HL-60 (cell line): ENCODE measurements around the gene CCDC92.

Source experiments
- GABPA ChIP-seq: IDR thresholded peaks from 2 replicates; pipeline ENCODE4 v1.6.1; 2012; ENCODE audit warnings: low read depth
- POLR2AphosphoS5 ChIP-seq: IDR thresholded peaks from 2 replicates; pipeline ENCODE4 v1.6.1; 2012; ENCODE audit warnings: low read depth
- TF ChIP-seq, protein P1 (sequence below): IDR thresholded peaks from one replicate; pipeline ENCODE4 v1.5.1; 2011; ENCODE audit warnings: low read length, control low read depth, inconsistent platforms; ENCODE audit not compliant: insufficient read depth
- TF ChIP-seq, protein P2 (sequence below): IDR thresholded peaks from 2 replicates; pipeline ENCODE4 v1.6.1; 2012; ENCODE audit warnings: low read depth; ENCODE audit not compliant: insufficient replicate concordance

DNA sequence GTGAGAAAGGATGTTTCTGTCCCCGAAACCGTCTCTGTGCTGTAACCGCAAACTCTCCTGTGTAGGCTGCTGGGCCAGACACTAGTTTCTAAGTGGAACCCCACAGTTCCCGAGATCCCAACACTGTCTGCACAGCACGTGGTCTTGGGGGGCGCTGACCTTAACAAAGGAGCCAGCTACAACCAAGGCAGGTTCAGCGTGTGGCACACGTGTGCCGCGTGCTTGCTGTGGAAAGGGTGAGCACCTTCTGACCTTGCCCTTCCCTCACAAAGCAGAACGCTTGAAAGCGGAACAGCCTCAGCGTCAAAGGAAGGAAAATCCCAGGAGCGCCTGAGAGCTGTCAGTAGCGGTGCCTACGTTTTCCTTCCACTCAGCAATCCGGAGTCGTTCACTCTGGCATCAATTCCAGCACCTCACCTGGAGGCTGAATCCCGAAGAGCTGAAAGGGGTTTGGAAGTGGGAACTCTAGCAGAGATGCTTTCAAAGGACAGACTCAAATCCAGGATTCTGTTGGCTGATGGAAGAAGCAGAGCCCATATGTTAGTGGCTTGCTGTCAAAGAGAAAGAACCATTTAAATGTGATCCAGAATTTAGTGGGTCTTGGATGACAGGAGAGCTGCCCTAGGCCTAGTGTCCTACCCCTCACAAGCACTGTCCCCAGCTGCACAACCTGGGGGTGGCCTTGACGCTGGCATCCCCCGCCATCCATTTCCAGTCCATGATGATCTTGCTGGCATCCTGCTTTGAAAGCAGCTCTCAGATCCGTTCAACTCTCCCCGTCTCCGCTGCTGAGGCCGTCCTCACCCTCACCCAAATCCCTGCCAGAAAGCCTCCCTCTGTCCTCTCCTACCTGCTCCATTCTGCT, 27.1 kb downstream of the CCDC92 start:
- TF ChIP-seq, protein P1, sequence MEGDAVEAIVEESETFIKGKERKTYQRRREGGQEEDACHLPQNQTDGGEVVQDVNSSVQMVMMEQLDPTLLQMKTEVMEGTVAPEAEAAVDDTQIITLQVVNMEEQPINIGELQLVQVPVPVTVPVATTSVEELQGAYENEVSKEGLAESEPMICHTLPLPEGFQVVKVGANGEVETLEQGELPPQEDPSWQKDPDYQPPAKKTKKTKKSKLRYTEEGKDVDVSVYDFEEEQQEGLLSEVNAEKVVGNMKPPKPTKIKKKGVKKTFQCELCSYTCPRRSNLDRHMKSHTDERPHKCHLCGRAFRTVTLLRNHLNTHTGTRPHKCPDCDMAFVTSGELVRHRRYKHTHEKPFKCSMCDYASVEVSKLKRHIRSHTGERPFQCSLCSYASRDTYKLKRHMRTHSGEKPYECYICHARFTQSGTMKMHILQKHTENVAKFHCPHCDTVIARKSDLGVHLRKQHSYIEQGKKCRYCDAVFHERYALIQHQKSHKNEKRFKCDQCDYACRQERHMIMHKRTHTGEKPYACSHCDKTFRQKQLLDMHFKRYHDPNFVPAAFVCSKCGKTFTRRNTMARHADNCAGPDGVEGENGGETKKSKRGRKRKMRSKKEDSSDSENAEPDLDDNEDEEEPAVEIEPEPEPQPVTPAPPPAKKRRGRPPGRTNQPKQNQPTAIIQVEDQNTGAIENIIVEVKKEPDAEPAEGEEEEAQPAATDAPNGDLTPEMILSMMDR: no peak
- TF ChIP-seq GABPA (no peak), POLR2AphosphoS5 (no peak)
- TF ChIP-seq, protein P2, sequence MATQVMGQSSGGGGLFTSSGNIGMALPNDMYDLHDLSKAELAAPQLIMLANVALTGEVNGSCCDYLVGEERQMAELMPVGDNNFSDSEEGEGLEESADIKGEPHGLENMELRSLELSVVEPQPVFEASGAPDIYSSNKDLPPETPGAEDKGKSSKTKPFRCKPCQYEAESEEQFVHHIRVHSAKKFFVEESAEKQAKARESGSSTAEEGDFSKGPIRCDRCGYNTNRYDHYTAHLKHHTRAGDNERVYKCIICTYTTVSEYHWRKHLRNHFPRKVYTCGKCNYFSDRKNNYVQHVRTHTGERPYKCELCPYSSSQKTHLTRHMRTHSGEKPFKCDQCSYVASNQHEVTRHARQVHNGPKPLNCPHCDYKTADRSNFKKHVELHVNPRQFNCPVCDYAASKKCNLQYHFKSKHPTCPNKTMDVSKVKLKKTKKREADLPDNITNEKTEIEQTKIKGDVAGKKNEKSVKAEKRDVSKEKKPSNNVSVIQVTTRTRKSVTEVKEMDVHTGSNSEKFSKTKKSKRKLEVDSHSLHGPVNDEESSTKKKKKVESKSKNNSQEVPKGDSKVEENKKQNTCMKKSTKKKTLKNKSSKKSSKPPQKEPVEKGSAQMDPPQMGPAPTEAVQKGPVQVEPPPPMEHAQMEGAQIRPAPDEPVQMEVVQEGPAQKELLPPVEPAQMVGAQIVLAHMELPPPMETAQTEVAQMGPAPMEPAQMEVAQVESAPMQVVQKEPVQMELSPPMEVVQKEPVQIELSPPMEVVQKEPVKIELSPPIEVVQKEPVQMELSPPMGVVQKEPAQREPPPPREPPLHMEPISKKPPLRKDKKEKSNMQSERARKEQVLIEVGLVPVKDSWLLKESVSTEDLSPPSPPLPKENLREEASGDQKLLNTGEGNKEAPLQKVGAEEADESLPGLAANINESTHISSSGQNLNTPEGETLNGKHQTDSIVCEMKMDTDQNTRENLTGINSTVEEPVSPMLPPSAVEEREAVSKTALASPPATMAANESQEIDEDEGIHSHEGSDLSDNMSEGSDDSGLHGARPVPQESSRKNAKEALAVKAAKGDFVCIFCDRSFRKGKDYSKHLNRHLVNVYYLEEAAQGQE: no peak
